Measurements from ENCODE around the gene RNLS.

RNLS gene

DNA sequence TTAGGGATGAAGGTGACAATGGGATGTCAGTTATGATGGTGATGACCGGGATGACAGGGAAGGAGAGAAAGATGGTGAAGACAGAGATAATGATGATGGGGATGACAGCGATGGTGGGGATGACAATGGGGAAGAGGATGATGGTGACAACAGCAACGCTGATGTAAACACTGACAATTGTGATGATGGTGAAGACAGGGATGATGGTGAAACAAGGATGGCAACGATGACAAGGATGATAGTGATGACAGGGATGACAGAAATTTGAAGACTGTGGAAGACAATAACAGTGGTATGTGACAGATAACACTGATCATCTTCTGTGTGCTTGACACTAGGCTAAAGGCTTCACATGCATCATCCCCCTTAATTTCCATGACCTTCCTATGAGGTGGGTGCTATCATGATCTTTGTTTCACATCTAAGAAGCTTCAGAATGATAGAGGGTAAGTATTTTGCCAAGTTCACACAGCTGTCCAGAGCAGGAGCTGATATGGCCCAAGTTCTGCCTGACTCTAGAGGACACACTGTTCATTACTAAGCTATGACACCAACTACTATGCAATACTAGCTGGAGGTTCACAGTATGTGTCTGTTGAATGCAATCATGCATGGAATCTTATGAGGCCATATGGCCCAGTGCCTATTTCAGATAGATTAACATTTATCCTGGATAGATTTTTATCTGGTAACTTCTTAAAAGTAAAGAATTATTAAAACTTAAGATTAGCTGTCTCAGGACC, 105.6 kb downstream of the RNLS start:
- no peak for DNase-seq (ENCODE audit: low spot score)

DNA sequence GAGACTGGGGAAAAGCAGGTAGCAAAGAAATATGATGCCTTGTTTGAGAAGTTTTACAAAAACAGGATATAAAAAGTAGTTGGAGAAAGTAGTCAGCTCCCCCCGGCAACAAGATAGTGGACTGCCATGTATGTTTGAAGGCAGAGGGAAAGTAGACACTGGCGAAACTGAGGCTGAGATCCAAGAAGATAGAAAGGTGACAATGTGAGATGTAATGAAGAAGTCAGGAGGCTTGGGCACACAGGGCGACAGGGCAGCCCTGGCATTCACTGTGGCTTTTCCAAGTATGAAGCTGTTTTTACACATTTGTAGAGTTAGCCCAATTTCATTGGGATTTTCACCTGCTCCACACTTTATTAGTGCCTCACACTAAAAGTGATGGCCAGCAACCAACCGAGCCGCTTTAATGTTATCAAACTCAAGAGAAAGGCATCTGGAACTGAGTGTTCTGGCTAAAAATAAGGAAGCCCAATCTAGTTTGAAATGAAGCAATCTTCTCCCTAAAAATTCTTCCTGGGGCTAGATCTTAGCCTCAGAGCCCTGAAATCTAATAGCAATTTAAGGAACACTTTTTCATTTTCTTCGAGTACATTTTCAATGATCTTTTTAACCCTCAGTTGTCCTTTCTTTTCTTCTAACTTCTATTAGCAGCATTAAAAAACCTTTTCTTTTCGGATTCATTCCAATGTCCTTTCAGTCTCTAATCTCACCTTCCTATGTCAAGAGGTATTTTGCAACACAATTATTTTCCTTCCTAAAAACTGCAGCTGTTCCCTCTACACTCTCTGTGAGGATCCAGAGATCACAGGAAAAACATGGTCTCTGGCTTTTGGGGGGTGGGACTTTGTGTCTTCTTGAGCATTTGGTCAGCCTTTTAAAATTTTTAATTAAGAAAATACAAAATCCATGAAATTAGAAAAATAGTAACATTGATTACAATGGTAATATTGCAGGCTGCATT, 108.0 kb downstream of the RNLS start:
- no peak for DNase-seq (ENCODE audit: low spot score)

DNA sequence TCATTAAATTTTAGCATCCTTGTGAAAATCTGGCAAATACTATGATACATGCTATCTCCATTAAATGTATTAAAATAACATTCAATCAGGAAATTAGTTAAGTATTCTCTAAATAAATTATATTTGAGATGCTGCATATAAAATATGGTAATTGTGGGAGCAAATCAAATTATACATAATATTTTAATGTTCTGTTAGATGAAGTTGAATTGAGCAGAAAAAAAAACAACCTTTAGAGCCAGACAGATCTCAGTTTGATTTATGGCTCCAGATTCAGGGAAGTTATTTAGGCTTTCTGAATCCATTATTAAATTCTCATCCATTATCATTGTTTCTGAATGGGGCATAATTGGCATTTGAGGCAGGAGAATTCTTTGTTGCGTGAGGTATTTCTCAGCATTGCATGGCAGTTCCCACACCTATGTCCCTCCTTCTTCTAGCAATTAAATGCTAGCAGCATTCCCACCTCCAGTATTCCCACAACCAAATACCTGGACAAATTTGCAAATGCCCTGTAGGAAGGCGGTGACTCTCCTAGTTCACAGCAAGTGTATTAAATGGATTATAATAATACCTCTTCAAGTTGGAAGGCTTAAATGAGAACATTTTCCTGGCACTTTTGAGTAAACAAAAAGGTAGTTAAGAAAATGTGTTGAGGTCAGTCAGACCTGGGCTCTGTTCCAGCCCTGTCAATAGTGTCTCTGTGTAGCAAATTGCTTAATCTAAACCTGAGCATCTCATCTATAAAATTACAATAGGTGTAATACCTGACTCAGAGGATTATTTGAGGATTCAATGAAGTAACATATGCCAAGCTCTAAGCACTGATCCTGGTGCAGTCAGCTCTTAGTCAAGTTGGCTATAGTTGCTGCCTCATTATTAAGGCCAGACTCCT, 108.9 kb downstream of the RNLS start:
- DNase-seq (ENCODE audit: low spot score) = no peak

DNA sequence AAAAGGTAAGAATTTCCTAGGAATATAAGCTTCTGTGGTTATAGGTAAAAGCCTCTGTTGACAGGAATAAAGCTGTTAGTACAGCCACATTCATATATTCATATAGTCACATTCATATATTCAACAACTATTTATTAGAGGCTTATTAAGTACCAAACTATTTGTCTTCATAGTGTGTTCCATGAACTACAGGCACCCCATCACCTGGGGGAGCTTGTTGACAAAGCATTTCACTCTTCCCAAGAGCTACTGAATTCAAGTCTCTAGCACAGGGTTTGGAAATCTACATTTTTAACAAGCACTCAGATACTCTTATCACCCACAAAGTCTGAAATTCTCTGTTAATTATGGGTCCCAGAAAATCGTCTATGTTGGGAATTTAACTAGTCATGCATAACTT, 110.6 kb downstream of the RNLS start:
- no peak for DNase-seq (ENCODE audit: low spot score)

DNA sequence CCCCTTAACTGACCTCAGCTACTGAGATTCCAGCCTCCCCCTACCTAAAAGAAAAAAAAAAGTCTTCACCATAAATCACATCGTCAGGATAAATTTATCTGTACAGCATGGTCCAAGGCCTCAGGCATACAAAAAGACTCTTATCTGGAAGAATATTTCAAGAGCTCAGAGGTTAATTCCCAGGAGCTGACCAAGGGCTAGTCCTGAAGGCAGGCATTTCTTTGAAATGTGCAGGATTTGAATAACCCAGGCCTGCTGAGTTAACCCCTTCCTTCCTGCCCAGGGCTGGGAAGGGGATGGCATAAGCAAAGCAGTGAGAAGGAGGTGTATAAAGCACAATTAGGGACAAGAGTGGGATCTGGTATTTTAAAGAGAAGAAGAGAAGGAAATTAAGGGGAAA, 111.2 kb downstream of the RNLS start:
- no peak for DNase-seq (ENCODE audit: low spot score)

DNA sequence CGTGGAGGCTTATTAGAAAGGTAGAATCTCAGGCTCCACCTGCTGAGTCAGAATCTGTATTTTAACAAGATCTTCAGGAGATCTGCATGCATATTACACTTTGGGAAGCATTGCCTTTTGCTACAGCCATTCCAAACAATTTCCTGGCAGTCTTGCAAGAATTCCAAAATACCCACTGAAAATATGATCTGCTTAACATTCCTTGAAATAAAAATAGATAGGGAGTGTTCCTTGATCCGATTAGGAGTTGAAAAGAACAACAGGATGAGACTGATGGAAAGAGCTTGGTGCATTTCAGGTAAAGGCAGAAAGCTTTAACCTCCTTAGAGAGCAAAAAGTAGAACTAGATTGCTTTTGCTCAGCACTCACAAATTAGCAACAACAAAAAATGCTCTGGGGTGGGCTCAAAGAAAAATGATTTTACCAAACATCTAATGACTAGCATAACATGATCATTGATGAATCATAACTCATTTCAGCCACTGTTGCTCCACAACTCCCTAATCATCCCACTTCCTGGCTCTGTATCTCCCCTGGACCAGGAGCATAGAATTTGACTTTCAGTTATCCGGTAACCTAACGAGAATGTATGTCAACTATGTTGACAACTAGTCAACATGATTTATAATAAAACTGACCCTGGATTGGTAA, 115.2 kb downstream of the RNLS start:
- peak; percentile 19 for DNase-seq (ENCODE audit: low spot score)

DNA sequence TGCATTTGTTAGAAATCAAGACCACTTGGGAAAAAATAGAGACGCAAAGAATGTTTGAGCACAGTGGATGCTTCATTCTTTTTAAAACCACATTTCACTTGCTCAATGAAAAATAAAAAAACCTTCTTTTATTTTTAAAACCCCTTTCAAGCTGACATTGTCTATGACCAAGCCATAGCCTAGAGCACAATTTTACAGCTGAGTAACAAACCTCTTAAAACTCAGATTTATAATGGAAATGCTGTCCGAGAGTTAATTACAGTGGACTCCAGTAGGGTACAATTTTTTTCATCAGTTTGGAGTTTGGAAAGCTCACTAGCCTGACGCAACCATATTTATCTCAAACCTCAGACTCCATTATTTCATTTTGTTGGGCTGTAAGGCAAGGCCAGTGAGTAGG, 116.3 kb downstream of the RNLS start:
- DNase-seq (ENCODE audit: low spot score) = no peak

DNA sequence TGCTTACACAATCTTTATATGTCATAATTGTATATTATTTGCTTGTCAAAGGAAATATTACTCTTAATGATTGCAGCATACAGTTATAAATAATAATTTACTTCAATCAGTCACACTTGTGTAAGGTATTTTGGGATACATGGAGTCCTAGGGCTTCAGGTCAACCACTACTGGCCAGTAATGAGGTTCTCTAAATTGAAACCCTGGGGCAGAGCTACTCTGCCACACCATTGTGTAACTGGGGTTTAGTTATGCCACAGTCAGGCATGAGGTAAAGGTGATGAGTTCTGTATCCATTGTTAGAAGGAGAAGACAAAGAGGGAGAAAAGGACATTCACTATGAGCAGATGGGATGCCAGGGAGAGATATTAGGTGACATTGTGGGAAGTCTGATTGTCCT, 117.4 kb downstream of the RNLS start:
- no peak for DNase-seq (ENCODE audit: low spot score)

DNA sequence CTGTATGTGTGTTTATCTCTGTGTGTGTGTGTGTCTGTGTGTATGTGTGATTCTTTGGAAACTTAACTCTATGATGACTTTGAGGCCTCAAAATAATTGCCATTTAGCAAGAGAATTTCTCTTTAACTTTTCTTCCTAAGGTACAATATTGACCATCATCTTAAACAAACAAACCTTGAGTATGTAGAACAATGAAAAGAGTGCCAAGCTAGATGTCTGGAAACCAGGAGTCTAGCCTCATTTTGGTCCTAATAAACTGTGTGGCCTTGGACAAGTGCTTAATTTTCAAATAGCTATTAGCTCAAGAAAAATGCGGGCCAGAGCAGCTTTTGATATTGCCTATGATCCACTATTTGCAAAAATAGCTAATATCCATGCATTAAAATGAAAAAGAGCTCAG, 119.3 kb downstream of the RNLS start:
- DNase-seq (ENCODE audit: low spot score) = no peak

DNA sequence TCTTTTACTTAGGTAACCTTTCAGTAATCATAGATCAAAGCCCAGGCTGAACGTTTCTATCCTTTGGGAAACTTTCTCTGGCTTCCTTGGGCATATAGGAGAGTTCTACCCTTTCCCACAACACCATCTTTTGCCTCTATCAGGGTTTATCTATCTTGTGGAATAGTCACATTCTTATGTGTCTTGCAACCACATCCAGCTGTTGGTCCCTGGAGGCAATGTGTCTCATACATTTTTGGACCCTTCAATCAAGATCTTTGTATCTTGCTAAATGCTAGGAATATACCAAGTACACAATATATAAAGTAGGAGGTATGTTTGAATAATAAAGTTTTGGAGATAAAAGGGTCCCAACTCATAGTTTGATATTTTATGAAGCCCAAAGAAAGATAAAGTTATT, 121.7 kb downstream of the RNLS start:
- DNase-seq (ENCODE audit: low spot score) = no peak

DNA sequence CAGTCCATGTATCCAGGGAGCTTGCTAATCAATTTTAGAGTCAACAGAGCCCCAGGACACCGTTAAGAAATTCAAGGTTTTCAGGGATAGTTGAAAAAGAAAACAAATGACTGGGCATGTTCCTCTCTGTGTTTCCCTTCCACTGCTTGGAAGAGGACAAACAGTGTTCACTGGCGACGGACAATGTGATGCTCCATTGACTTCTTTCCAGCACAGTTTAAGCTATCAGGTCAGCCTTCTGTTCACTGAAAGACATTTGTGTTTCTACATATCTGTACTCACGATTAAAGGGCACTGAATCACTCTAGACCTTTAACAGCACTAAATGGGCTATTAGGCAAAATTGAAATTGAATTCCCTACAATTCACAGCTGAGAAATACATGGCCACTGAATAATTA, 123.6 kb downstream of the RNLS start:
- no peak for DNase-seq (ENCODE audit: low spot score)

DNA sequence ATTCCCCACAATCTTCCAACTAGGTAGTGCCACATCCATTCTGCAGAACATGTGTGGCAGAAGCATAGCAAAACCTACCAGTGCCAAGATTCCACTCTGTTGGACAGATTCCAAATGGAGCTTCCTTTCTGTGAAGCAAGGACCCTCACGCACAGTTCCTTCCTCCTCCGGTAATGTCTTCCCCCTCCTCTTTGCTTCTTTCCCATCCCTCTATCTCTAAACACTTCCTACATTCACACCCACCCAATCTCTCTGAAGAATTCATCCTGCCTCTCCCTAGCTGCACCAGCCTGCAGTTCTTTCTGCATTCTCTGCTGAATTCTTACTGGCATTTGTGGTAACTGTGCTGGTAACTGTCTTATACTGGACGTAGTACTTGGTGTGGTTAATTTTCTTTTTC, 124.9 kb downstream of the RNLS start:
- DNase-seq (ENCODE audit: low spot score) = no peak

DNA sequence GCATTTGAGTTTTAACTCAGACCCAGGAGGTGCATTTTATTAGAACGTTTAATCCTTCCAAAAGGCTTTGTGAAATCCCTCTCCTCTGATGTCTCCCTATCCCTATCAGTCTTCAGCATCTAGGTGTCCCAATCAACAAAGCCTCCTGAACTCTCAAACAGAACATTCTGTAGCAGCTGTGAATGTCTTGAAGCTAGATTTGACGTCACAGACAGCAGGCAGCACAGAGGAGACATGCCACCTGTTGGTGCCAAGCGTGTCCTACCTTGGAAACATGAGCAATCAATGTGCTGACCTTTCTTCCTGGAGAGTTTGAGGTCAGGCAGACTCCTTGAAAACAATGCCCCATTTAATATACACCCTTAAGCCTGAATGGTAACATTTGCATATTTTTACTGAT, 125.5 kb downstream of the RNLS start:
- no peak for DNase-seq (ENCODE audit: low spot score)

DNA sequence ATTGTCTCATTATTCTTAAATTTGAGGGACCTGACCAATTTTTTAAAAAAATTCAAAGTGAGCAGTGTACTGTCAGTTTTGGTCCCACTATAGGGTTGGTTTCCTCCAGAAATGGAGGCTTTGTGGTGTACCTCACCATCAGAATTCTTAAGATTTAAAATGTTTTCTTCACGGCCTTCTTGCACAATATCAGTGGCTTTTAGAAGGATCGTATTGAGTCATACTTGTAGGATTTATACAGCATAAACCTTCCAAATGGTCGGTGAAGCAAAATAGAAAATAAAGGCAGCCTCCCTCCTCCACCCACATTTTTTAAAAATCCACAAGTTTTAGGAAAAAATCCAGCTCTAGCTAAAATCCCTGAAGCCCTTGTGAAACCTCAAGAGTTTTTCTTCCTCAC, 126.4 kb downstream of the RNLS start:
- peak; percentile 61 for DNase-seq (ENCODE audit: low spot score)

DNA sequence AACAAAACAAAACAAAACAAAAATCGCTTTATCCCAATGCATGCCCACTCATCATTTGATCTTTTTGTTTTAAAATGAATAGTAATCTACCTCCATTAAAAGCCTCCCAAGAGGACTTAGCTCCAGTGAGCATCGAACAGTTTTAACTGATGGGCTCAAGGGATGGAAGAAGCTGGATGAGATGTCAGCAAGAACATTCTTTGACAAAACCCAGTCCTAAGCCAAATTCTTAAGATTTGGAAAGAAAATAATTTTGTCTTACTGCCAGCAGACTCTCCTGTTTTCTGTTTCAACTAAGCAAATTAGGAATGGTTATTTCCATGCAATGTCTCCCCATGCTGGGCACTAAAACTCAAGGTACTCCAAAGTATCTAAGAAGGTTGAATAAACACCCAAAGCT, 127.3 kb downstream of the RNLS start:
- no peak for DNase-seq (ENCODE audit: low spot score)

DNA sequence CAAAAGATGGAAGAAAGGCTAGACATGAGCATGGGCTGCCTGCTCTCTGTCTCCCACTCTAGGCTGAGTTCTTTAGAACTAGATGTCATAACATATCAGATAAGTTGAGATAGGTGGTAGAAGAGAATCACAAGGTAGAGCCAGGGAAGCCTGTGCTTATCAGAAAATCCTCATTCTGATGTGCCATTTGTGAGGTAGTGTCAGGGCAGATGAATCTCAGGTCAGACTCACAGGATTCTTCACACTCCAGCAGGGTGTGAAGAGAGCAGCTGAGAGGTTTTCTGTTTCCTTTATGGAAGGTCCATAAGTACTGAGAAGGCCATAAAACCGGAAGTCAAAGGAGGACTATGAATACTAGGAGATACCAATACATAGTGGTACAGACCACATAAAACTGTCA, 132.9 kb downstream of the RNLS start:
- DNase-seq (ENCODE audit: low spot score) = no peak

DNA sequence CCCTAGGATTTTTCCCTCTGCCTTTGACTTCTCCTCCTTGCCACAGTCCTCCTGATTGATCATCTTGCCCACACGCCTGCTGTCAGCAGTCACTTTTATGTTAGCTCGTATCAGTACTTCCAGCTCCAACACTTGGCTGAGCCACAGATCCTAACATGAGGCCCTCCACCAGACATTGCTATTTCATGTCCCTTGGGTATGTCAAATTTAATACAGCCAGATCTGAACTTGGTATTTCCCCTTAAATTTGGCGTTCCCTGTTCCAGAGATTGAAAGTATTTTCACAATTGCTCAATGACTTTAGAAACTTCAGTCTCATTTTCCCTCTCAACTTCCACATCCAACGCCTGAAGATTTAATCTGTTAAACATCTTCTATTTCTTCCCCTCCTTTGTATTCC, 140.4 kb downstream of the RNLS start:
- DNase-seq (ENCODE audit: low spot score) = no peak

DNA sequence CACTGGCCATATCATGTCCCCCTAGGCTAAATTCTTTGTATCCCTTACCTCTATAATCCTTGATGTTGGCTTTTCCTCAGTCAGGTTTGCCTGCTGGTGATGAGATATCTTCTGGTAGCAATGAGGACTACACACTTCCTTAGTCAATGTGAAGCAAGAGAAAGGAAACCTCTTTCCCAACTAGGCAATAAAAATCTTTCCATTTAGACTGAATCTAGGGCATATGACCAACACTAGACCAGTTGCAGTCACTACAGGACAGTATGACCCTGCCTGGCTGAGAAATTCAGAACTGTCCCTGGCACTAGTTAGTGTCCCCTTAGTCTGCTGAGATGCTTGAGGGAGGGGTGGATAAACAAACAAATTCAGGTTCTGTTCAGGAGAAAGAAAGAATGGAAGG, 142.6 kb downstream of the RNLS start:
- no peak for DNase-seq (ENCODE audit: low spot score)

DNA sequence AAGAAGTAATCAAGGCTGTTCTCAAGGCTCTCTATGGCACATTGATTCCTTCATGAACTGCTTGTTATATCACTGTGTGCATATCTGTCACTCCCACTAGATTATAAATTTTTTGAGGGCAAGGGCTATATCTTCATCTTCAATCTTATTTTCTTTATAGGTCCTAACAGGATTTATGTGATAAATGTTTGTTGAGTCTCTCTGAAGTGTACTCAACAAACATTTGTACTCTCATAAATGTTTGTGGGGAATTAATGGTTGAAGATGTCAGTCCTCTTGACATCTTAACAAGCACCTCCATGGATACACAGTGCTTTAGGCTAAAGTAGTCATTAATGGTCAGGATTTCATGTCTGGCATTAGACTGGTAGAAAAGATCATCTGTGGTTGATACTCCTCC, 143.2 kb downstream of the RNLS start:
- no peak for DNase-seq (ENCODE audit: low spot score)

DNA sequence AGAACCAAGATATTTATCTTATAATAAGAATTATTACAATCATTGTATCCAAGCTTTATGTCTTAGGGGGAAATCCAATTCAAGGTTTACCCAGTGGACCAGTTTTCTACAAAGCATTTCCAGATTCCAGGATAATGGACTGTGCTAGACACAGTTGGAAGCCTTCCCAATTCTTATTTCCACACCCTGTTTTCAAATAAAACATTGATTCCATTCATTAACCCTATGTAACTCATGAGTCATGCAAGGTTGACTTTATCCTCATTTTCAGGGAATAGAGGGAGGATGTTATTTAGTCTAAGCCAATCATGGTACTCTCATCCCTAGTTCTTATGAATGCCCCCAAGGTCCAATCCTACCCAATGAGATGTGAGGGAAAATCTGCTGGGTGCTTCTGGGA, 145.7 kb downstream of the RNLS start:
- DNase-seq (ENCODE audit: low spot score) = no peak

DNA sequence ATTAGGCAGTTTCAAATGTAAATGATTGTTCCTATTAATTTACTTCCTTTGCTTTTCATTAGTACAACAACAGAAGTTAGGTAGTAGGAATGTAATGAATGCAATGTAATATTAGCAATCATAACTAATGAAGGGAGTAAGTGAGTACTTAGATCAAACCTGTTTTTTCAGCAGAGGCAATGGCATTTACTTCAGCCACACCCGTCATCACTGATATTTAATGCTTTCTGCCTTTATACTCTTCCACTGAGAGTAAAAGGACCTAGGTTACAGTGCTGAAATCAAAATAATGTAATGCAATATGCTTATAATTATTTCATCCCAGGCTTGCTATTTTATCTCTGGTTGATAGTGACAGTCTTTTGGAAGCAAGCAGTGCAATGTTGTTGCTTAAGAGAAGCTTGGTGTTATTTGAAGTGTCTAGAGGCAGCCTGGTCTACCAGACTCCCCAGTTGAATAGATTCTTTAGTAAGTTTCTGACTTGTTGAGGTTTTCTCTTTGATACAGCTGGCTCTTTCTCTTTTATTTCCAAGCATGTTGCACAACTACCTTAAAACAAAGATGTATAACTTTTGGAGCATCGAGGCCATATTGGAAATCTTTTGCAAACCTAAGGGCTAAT, 149.4 kb downstream of the RNLS start:
- no peak for DNase-seq (ENCODE audit: low spot score)
